Neural cell (in vitro differentiated cells): Measurements from ENCODE around the gene TNS2. TPM values are rescaled to one million over a fixed set of nuclear protein-coding genes. Genes with fewer than 3 reads are reported as not detected.
"Not testable (repeated sequence)": the region's sequence is repeated elsewhere in the genome, so short reads cannot be mapped to it uniquely, and the experiment has no call there.

Experiments
- H2AFZ ChIP-seq: fragments of 200-600, 300-800 bp; sonication (generic), shearing (Covaris generic); 2 replicates; pipeline ENCODE4 v1.6.0; 2014; ENCODE audit warnings: low read depth, mild to moderate bottlenecking, antibody characterized with exemption, low read length, moderate library complexity
- H3F3A ChIP-seq: fragments of 200-600 bp; shearing (Covaris generic); 2 replicates; pipeline ENCODE4 v1.6.1; 2016; ENCODE audit warnings: mild to moderate bottlenecking, moderate library complexity, mixed read lengths, antibody characterized with exemption, low read length; ENCODE audit not compliant: insufficient read depth, poor library complexity, severe bottlenecking
- H3K27ac ChIP-seq: fragments of 200-600, 300-800 bp; sonication (generic), shearing (Covaris generic); 2 replicates; pipeline ENCODE4 v1.5.1; 2014; ENCODE audit warnings: mild to moderate bottlenecking, low read length, moderate library complexity
- H3K27me3 ChIP-seq: fragments of 300-800, 200-600 bp; sonication (generic), shearing (Covaris generic); 2 replicates; pipeline ENCODE4 v1.6.0; 2014; ENCODE audit warnings: mild to moderate bottlenecking, low read depth, low read length, moderate library complexity; ENCODE audit not compliant: insufficient read depth
- H3K36me3 ChIP-seq: fragments of 300-800, 200-600 bp; sonication (generic), shearing (Covaris generic); 2 replicates; pipeline ENCODE4 v1.5.1; 2014; ENCODE audit warnings: mild to moderate bottlenecking, antibody characterized with exemption, low read length, moderate library complexity; ENCODE audit not compliant: insufficient read depth
- H3K4me2 ChIP-seq: fragments of 300-800, 200-600 bp; sonication (generic), shearing (Covaris generic); 2 replicates; pipeline ENCODE4 v1.6.0; 2014; ENCODE audit warnings: mild to moderate bottlenecking, low read length
- H3K4me3 ChIP-seq: fragments of 300-800, 200-600 bp; sonication (generic), shearing (Covaris generic); 2 replicates; pipeline ENCODE4 v1.5.1; 2014; ENCODE audit warnings: mild to moderate bottlenecking, low read length, moderate library complexity
- H3K79me2 ChIP-seq: fragments of 200-600 bp; shearing (Covaris generic); replicated peaks from 2 replicates; pipeline ENCODE4 v1.6.0; 2014; ENCODE audit warnings: mild to moderate bottlenecking, low read length, moderate library complexity; ENCODE audit not compliant: insufficient read depth
- H3K9ac ChIP-seq: fragments of 300-800, 200-600 bp; sonication (generic), shearing (Covaris generic); 2 replicates; pipeline ENCODE4 v1.6.1; 2016; ENCODE audit warnings: mild to moderate bottlenecking, low read length, mixed read lengths
- H3K9me2 ChIP-seq: fragments of 200-600 bp; shearing (Covaris generic); 2 replicates; pipeline ENCODE4 v1.6.1; 2016; ENCODE audit warnings: mild to moderate bottlenecking, low read length, mixed read lengths; ENCODE audit not compliant: insufficient read depth
- H3K9me3 ChIP-seq: fragments of 200-600, 300-800 bp; sonication (generic), shearing (Covaris generic); 2 replicates; pipeline ENCODE4 v1.6.1; 2016; ENCODE audit warnings: mild to moderate bottlenecking, mixed run types, low read length, moderate library complexity, mixed read lengths
- H4K20me1 ChIP-seq: fragments of 200-600 bp; shearing (Covaris generic); 2 replicates; pipeline ENCODE4 v1.6.1; 2016; ENCODE audit warnings: mild to moderate bottlenecking, mixed run types; ENCODE audit not compliant: insufficient read depth
- EP300 ChIP-seq: fragments of 450-650 bp; conservative IDR thresholded peaks from 2 replicates; pipeline ENCODE4 v1.6.1; 2014; ENCODE audit warnings: antibody characterized with exemption, mild to moderate bottlenecking, moderate library complexity; ENCODE audit not compliant: poor library complexity, severe bottlenecking
- EZH2 ChIP-seq: fragments of 200-600, 300-800 bp; shearing (Covaris generic), sonication (generic); IDR thresholded peaks from 2 replicates; pipeline ENCODE4 v1.6.1; 2014; ENCODE audit warnings: antibody characterized with exemption, low read length, borderline replicate concordance, mild to moderate bottlenecking; ENCODE audit not compliant: insufficient read depth, poor library complexity, severe bottlenecking
- MXI1 ChIP-seq: fragments of 450-650 bp; conservative IDR thresholded peaks from 2 replicates; pipeline ENCODE4 v1.6.1; 2014; ENCODE audit warnings: antibody characterized with exemption, mild to moderate bottlenecking; ENCODE audit not compliant: poor library complexity, severe bottlenecking
- POLR2AphosphoS5 ChIP-seq: IDR thresholded peaks from 2 replicates; pipeline ENCODE4 v1.6.1; 2012
- RAD21 ChIP-seq: fragments of 450-650 bp; conservative IDR thresholded peaks from 2 replicates; pipeline ENCODE4 v1.6.1; 2014; ENCODE audit warnings: antibody characterized with exemption, mild to moderate bottlenecking, moderate library complexity
- SMC3 ChIP-seq: fragments of 450-650 bp; conservative IDR thresholded peaks from 2 replicates; pipeline ENCODE4 v1.6.1; 2014; ENCODE audit warnings: antibody characterized with exemption, mild to moderate bottlenecking, moderate library complexity; ENCODE audit not compliant: poor library complexity
- TAF1 ChIP-seq: IDR thresholded peaks from 2 replicates; pipeline ENCODE4 v1.6.1; 2012; ENCODE audit warnings: low read depth
- polyA plus RNA-seq: library from polyadenylated mRNA; depleted of rRNA; stranded (reverse); fragments of >200 nt; gene quantifications from 2 replicates; pipeline ENCODE4 v1.2.3, GENCODE V29; 2014
- TF ChIP-seq, protein P1 (sequence below): IDR thresholded peaks from 2 replicates; pipeline ENCODE4 v1.6.1; 2012; ENCODE audit warnings: borderline replicate concordance
- TF ChIP-seq, protein P2 (sequence below): fragments of 450-650 bp; IDR thresholded peaks from 2 replicates; pipeline ENCODE4 v1.5.1; 2014; ENCODE audit warnings: antibody characterized with exemption, mild to moderate bottlenecking, moderate library complexity; ENCODE audit not compliant: poor library complexity, severe bottlenecking

The TNS2 gene
- polyA plus RNA-seq, 1 donor from 2014 or later = 4.2 TPM

DNA sequence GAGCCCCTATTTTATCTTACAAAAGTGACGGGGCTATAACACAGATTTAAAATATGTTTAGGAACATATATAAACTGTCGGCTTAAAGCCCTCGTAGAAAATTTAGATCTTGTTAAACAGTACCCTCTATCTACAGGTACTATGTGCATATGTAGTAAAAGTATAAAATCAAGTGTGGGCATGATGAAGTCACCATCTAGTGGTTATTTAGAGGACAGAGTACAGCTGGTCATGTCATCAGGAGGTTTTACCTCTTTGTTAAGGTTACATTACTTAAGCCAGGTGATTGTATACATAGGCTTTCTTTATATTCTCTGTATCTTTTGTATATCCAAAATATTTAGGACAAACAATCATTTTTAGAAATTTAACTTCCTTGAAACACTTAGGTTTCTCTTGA lies 18.2 kb upstream of the TNS2 start:
- no peaks in the 10 kb centered on the region for H3K9me3 ChIP-seq
- H3K4me2 ChIP-seq = no peak overlapping the region
- no peaks in the 10 kb centered on the region for H3K27me3 ChIP-seq
- H3K4me3 ChIP-seq = no peak overlapping the region
- no peaks in the 10 kb centered on the region for H3K79me2 ChIP-seq
- H4K20me1 ChIP-seq = peaks cover 4% of the 10 kb centered on the region
- no peak overlapping the region for H3K9ac ChIP-seq
- no peaks in the 10 kb centered on the region for H3K36me3 ChIP-seq
- H2AFZ ChIP-seq = no peak overlapping the region
- TF ChIP-seq EP300 (no peak), TAF1 (no peak), EZH2 (no peak), SMC3 (no peak), POLR2AphosphoS5 (no peak), MXI1 (no peak), RAD21 (no peak)
- TF ChIP-seq, protein P1, sequence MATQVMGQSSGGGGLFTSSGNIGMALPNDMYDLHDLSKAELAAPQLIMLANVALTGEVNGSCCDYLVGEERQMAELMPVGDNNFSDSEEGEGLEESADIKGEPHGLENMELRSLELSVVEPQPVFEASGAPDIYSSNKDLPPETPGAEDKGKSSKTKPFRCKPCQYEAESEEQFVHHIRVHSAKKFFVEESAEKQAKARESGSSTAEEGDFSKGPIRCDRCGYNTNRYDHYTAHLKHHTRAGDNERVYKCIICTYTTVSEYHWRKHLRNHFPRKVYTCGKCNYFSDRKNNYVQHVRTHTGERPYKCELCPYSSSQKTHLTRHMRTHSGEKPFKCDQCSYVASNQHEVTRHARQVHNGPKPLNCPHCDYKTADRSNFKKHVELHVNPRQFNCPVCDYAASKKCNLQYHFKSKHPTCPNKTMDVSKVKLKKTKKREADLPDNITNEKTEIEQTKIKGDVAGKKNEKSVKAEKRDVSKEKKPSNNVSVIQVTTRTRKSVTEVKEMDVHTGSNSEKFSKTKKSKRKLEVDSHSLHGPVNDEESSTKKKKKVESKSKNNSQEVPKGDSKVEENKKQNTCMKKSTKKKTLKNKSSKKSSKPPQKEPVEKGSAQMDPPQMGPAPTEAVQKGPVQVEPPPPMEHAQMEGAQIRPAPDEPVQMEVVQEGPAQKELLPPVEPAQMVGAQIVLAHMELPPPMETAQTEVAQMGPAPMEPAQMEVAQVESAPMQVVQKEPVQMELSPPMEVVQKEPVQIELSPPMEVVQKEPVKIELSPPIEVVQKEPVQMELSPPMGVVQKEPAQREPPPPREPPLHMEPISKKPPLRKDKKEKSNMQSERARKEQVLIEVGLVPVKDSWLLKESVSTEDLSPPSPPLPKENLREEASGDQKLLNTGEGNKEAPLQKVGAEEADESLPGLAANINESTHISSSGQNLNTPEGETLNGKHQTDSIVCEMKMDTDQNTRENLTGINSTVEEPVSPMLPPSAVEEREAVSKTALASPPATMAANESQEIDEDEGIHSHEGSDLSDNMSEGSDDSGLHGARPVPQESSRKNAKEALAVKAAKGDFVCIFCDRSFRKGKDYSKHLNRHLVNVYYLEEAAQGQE = no peak
- TF ChIP-seq, protein P2, sequence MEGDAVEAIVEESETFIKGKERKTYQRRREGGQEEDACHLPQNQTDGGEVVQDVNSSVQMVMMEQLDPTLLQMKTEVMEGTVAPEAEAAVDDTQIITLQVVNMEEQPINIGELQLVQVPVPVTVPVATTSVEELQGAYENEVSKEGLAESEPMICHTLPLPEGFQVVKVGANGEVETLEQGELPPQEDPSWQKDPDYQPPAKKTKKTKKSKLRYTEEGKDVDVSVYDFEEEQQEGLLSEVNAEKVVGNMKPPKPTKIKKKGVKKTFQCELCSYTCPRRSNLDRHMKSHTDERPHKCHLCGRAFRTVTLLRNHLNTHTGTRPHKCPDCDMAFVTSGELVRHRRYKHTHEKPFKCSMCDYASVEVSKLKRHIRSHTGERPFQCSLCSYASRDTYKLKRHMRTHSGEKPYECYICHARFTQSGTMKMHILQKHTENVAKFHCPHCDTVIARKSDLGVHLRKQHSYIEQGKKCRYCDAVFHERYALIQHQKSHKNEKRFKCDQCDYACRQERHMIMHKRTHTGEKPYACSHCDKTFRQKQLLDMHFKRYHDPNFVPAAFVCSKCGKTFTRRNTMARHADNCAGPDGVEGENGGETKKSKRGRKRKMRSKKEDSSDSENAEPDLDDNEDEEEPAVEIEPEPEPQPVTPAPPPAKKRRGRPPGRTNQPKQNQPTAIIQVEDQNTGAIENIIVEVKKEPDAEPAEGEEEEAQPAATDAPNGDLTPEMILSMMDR = no peak
- no peak overlapping the region for H3K27ac ChIP-seq
- H3K9me2 ChIP-seq = no peaks in the 10 kb centered on the region
- no peaks in the 10 kb centered on the region for H3F3A ChIP-seq

DNA sequence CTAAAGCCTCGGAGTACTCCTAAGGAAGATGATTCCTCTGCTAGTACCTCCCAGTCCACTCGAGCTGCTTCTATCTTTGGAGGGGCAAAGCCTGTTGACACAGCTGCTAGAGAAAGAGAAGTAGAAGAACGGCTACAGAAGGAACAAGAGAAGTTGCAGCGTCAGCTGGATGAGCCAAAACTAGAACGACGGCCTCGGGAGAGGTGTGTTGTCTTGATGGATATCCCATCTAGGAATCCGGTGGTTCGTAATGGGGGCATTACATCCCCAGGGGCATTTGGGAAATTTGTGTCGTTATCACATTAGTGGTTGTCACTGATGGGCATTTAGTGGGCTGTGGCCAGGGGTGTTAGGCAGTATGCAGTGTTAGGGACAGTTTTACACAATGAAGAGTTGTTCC lies 16.0 kb upstream of the TNS2 start:
- H3K4me3 ChIP-seq, H3K9ac ChIP-seq, H3F3A ChIP-seq, H3K9me3 ChIP-seq, H2AFZ ChIP-seq, H3K4me2 ChIP-seq, H4K20me1 ChIP-seq, H3K79me2 ChIP-seq, H3K27me3 ChIP-seq, H3K27ac ChIP-seq, H3K36me3 ChIP-seq, H3K9me2 ChIP-seq: not testable (repeated sequence)

DNA sequence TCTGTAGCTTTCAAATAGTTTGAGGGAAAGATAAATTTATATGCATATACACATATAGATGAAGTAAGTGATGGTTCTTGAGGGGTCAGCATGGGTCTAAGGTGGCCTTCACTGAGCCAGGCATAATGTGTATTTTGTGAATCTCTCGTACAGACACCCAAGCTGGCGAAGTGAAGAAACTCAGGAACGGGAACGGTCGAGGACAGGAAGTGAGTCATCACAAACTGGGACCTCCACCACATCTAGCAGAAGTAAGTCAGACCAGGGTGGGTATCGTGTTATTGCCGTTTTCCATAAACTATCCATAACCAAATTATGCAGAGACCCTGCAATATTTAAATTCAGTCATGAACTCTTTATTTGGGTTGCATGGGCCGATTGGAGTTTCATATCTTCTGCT lies 15.4 kb upstream of the TNS2 start:
- peaks cover 4% of the 10 kb centered on the region for H4K20me1 ChIP-seq
- H2AFZ ChIP-seq = no peak overlapping the region
- no peak overlapping the region for H3K4me2 ChIP-seq
- H3K36me3 ChIP-seq = peaks cover 3% of the 10 kb centered on the region
- H3K27me3 ChIP-seq = no peaks in the 10 kb centered on the region
- no peak overlapping the region for H3K4me3 ChIP-seq
- no peaks in the 10 kb centered on the region for H3K9me3 ChIP-seq
- TF ChIP-seq EP300 (no peak), EZH2 (no peak), MXI1 (no peak), SMC3 (no peak), POLR2AphosphoS5 (no peak), TAF1 (no peak), RAD21 (no peak)
- TF ChIP-seq, protein P1 = no peak
- TF ChIP-seq, protein P2 = no peak
- no peak overlapping the region for H3K9ac ChIP-seq
- H3K9me2 ChIP-seq = no peaks in the 10 kb centered on the region
- peaks cover 3% of the 10 kb centered on the region for H3F3A ChIP-seq
- no peak overlapping the region for H3K27ac ChIP-seq
- H3K79me2 ChIP-seq = no peaks in the 10 kb centered on the region
